DMS153 treated with DMSO at 0.1 percent for 48 hours (cell line): ENCODE results near the gene B4GALNT1.
"Not testable (repeated sequence)": the region's sequence is repeated elsewhere in the genome, so short reads cannot be mapped to it uniquely, and the experiment has no call there.

ENCODE experiments used
- DNase-seq: peaks from one replicate; lab custom pipeline; 2025; ENCODE audit not compliant: unreplicated experiment; lab: John Stamatoyannopoulos, UW

Gene B4GALNT1

DNA sequence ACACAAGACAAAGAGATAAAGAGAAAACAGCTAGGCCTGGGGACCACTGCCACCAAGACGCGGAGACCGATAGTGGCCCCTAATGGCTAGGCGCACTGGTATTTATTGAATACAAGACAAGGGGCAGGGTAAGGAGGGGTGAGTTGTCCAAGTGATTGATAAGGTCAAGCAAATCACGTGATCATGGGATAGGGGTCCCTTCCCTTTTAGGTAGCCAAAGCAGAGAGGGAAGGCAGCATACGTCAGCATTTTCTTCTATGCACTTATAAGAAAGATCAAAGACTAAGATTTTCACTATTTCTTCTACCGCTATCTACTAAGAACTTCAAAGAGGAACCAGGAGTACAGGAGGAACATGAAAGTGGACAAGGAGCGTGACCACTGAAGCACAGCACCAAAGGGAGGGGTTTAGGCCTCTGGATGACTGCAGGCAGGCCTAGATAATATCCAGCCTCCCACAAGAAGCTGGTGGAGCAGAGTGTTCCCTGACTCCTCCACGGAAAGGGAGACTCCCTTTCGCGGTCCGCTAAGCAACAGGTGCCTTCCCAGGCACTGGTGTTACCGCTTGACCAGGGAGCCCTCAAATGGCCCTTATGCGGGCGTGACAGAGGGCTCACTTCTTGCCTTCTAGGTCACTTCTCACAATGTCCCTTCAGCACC, 43.9 kb downstream of the B4GALNT1 start:
- DNase-seq, result not testable (repeated sequence)

DNA sequence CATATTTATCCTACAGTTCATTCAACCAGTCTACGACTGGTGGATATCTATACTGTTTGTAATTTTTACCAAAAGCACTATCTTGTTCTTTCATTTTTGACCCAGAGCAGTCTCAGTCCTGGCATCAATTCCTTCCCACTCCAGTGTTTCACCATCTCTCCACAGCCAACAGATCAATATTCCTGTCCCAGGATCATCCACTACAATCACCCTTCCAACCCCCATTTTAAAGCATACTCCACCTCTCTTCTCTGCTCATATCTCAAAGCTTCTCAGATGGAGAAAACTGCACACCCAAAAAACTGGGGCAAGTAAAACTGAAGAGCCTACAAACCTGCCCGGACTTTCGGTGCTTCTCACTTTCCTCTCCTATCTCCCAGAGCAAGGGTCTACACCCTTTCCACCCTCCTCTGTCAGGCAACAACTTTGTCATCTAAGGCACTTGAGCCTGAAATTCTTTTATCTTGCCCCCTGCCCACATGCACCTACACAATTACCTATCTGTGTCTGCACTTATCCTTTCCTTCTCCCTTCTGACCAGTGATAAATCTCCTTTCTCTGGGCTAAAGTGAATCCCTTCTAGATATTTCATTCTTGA, 46.1 kb downstream of the B4GALNT1 start:
- DNase-seq, result no peak

DNA sequence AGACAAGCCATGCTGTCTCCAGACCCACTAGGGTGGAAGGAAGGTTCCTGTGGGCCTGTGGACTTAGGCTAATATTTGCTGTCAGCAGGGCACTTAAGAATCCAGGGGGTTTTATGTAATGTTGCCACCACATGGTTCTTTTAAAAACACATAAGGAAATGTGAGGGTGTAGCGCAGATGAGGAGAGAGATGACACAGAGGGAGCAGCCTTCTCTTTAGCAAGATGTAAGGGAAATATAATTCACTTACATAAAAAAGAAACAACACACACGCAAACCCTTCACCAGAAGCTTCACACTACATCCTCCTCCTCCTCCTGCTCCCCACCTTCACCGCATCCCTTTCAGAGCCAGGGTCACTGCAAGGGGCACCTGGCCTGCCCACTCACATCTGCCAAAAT, 46.9 kb downstream of the B4GALNT1 start:
- no peak for DNase-seq

DNA sequence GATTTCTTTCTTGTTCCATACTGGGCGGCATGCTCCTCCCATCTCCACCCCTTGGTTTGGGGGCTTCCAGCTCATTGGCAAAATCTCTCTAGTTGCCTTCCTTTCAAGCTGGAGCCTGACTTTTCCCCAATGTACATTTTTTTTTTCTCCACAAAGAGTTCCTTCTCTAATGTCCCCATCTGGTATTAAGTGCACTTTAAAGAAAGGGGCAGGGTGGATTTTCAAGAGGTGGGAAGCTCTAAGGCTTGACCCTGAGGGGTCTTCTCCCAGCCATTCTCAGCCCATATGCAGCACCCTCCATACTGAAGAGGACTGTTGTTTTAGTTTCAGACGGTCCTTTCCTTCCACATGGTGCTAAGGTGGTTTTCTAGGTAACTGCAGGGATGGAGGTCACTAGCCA, 47.8 kb downstream of the B4GALNT1 start:
- no peak for DNase-seq

DNA sequence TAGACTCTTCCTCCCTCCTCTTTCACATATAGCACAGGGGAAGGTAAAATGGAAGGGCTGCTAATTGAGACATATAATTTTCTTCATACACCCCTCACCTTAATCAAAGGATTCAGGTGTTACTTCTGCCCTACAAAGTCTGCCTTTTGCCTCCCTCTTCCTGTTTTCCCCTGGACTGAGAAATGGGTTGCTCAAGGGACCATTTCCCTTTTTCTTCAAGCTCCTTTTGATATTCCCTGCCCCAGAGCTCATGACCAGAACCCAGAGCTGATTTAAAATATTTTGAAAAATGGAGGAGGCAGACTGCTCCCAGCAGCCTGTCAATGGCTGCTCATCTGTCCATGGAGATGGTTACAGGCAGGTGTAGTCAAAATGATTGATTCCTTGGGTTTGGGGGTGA, 48.3 kb downstream of the B4GALNT1 start:
- DNase-seq, result no peak

DNA sequence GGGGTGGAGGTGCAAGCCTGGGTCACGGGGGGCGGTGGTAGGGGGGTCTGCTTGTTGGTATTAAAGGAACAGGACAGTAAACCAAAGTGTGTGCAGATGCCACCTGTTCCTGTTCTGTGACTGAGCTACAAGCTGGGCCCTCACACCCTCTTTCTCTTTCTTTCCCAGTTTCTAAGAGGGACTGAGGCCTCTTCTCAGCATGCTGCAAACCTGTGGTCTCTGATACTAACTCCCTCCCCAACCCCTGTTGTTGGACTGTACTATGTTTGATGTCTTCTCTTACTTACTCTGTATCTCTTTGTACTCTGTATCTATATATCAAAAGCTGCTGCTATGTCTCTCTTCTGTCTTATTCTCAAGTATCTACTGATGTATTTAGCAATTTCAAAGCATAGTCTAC, 49.0 kb downstream of the B4GALNT1 start:
- no peak for DNase-seq

DNA sequence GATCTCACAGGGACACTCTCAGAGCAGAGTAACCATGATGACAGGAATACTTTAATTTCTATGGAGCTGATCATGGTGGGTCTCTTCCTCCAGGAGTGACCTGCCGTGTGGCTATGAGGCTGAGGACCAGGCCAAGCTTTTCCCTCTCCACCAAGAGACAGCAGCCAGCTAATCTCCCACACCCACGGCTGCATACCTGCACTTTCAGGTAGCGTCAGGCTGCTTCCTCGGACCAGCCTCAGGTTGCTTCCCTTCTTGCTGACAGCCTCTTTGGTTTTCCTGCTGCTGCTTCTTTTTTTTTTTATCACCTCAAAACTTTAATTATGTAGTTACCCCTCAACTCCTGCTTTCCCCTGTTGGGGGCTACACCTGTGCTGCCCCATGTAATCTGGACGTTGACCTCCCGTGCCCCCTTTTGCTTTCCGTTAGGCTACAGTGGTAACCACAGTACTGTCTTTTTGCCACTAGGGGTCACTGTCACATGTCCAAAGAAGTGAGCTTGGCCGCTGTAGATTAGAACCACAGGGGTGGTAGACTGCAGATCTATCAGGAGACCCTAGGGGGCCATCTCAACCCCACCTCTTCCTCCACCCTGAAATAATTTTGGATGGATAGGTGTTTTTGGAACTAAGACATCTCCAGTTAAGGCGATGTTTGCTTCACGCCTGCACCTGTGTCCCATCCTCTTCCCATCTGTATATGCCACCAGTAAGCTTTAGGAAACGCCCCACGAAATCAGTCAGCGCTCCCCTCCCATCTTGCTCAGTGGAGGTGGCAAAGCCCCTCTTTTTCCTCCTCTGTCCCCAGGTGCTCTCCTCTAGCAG, 49.8 kb downstream of the B4GALNT1 start:
- DNase-seq, result peak; percentile 50

DNA sequence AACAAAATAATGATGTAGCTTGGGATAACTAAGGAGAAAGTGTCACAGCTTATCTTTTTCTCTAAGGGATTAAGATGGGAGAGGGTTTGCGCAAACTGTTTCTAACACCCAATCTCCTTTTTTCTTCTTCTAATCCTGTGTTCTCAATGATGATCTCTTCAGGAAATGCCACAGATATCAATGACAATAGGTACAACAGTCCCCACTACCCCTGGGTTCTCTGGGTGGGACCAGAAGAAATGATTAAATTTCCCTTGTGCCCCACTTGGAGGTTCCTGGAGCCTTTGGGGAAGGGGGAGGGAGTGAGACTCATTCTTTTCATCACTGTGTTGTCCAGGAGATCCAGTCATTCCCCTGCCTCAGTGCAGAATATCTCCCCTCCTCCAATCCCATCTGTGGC, 50.6 kb downstream of the B4GALNT1 start:
- no peak for DNase-seq

DNA sequence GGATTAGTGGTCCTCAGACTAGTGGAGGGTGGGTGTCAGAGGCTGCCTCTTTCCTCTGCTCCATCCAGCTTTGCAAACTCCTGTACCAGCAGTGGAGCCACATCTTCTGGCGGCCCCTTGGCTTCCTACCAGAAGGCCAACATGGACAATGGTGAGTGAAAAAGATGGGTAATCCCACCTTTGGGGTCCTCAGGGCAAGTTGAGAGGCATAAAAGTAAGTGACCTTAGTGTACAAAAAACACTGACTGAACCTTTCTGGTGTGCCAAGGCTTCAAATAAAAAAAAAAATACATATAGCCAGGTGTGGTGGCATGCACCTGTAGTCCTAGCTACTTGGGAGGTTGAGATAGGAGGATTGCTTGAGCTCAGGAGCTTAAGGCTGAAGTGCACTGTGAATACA, 51.2 kb downstream of the B4GALNT1 start:
- DNase-seq, result no peak

DNA sequence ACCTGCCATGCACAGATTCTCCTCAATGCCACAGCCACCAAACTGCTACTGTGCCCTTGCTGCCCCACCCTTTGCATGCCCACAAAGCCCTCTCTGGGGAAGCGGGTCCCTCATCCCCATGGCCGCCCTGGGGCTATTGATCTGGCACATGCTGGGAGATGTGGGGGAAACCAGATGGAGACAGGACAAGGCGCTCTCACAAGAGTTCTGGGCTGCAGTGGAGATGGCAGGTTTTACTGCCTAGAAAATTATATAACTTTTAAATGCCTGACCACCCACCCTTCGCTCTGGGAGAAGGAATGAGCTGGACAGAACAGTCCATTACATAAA, 52.6 kb downstream of the B4GALNT1 start:
- DNase-seq, result no peak

DNA sequence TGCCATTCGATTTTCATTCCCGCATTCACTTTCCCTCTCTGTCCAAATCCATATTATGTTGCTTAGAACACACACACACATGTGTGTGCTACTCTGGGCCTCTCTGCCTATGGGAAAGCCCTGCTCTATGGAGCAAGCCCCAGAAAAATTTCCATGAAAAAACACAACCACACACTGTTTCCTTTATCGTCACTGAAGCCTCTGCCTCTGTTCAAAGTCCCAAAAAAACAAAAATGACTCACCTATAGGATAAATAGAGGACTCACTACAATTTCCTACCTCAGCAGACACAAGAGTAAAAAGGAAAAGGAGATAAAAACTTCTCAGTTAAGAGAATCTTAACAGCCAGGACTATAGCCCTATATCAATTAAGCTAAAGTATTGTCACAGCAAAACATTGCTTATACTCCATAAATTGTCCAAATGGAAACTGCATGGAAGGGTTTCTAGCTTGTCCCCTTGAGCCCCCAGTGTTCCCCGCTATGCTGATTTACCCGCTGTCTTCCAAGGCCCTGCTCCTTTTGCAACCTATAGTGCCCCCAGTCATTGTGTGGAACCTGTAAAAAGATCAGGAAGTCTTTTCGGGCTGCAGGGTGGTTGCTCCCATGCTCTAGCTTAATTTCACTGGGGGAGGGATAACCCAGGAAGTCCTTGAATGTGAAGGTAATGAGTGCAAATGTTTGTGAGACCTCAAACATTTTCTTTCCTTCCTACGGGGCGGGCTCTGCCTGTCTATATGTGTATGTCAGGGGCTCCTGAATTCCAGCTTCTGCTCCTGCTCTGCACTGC, 53.1 kb downstream of the B4GALNT1 start:
- DNase-seq, result no peak

DNA sequence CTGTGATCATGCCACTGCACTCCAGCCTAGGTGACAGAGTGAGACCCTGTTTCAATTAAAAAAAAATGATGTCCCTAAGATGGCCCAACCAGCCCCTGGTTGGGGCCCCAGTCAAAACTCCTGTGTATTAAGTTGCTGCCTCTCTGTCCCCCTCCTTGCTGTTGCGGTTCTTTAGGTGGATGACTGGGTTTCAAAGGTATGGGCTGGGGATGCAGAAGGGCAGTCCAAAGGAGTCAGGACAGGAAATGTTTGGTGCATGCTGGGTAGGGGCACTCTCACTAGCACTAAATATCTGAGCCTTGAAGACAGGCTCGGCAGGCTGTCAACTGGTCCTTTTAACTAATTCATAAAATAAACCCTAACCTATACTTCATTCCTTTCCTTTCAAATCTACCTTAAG, 54.0 kb downstream of the B4GALNT1 start:
- DNase-seq, result no peak

DNA sequence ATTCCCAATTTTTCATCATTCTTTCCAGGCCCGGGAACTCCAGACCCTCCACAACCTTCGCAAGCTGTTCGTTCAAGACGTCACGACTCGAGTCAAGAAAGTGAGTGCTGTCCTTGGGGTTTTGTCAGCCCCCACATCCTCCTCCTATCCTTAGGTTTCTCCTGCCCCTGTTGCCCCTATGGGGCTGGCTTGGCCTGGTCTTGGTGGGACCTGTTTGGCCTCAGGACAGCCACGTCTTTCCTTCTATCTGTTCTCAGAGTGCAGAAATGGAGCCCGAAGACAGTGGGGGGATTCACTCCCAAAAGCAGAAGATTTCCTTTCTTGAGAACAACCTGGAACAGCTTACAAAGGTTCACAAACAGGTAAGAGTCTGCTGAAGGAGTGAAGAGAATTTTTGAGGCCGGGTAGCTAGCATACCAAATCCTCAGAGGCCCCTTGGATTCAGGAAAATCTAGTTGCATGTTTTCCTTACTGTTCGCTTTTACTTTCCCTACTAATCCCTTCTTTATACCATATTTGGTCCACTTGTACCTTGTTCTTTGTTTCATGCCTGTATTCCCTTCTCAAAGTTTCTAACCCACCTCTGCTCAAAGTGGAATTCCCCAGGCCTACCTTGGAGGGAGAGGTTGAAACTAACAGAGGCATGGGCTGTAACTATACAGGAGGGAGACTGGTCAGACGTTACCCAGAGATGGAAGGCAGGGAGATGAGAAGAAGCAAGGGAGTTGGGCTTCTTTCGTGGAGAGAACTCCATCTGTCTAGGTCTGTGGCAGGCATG, 54.8 kb downstream of the B4GALNT1 start:
- DNase-seq, result no peak

DNA sequence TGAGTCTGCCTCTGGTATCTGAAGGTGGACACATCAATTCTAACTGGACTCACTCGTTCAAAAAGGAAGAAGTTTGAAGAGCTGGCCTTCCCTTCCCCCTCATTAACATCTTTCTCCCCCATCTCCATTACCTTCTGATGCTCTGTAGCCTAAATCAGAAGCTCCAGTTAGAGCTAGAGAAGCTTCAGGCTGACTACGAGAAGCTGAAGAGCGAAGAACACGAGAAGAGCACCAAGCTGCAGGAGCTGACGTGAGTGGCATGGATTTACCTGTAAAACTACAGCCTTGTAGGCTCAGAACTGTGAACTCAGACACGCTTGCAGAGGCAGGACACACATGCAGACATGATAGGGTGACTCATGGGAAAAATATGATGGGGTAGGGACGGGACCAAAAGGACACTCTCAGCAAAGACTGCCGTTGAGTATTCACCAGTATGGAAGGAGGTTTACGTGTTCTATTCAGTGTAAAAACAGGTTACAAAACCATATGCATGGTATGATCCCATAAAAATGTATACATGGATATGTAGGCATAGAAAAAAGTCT, 56.3 kb downstream of the B4GALNT1 start:
- no peak for DNase-seq
